GM19452 (cell line): ENCODE results near the gene PRKCSH.
"Not testable (repeated sequence)": the region's sequence is repeated elsewhere in the genome, so short reads cannot be mapped to it uniquely, and the experiment has no call there.

Experiments used
- ATAC-seq: cut with Tn5 transposase; IDR thresholded peaks from one replicate; pipeline ENCODE4 v1.9.1; 2021; ENCODE audit not compliant: unreplicated experiment

The PRKCSH gene

GRCh38 chr19:11420429-11421370 is 14.7 kb upstream of the PRKCSH start:
- no peak for ATAC-seq

- peak; percentile 23 for ATAC-seq
These were observed 13.9 kb upstream of the PRKCSH start for GRCh38 chr19:11421371-11422098.

DNA sequence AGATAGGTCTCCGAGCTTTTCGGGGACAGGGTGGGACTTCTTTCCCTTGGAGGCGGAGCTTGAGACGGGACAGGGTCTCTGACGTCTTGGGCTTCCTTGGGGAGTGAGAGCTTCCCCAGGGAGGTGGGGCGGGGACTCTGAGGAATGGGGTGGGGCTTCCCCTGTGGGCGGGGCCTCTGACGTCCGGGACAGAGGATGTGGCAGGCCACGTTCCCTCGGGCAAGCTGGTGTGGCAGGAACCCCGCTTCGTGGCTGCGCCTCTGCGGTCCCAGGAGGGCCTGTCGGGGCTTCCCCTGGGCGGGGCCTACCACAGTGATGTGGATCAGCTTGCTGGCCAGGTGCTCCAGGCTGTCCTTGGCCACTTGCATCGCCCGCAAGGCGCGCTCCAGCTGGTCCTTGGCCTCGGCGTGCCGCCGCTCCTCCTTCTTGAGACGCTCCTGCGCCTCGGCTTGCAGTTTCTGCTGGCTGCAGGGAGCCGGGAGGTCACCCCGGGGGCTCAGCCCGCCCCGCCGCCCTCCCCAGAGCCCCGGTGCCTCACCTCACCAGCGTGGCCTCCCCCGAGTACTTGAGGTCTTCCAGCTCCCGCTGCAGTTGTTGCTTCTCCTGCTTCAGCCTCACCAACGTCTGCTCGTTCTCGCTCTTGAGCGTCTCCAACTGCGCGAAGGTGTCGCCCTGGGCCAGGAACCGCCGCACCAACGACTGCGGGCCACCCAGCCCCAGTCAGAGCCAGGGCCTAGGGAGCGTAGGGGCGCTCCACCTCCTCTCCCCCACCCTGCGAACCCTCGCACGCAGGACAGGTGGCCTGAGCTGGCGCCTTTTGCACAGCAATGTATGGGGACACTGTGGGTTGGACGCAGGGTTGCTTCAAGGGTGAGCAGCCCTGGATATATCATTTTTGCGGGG is 13.0 kb upstream of the PRKCSH start:
- peak; percentile 64 for ATAC-seq

DNA sequence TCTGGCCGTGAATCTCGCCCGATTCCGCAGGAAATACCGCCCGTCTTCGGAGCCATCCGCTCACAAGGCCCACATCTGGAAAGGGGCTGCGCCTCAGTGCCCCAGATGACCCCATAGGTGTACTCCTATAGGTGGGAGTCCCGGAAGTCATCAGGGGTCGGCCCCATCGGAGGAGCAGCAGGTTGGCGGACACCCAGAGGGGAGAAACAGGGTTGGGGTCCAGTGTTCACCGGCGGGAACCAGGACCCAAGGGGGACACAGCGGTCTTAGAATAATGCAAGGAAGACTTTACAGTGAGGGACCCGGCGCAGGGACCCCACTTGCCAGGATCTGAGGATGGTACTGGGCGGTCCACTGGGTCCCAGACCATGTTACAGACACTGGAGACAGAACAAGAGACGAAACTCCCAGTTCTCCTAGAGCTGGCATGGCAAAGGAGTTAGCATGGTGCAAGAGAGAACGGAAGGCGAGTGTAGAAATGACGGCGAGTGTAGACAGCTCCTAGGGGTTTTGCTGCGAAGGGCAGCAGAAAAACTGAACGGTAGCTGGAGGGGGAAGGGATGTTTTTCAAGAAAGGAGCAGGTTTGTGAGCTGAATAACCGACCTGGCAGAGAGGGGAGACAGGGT is 12.2 kb upstream of the PRKCSH start:
- no peak for ATAC-seq

- ATAC-seq: no peak
These were observed 11.6 kb upstream of the PRKCSH start for GRCh38 chr19:11423791-11424181.

GRCh38 chr19:11425719-11426457 is 9.5 kb upstream of the PRKCSH start:
- ATAC-seq: no peak

GRCh38 chr19:11426656-11427055 is 8.8 kb upstream of the PRKCSH start:
- ATAC-seq: no peak

DNA sequence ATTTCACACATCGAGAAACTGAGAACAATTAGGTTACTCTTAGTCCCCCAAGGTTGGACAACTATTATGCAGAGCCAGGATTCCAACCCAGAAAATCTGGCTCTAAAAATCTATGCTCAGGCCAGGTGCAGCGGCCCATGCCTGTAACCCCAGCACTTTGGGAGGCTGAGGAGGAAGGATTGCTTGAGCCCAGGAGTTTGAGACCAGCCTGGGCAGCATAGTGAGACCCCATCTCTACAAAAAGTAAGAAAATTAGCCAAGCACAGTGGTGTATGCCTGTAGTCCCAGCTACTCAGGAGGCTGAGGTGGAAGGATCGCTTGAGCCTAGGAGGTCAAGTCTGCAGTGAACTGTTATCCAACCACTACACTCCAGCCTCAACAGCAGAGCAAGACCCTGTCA is 1.9 kb upstream of the PRKCSH start:
- ATAC-seq: not testable (repeated sequence)

- peak; percentile 11 for ATAC-seq
These were observed 755 bp upstream of the PRKCSH start for GRCh38 chr19:11434703-11435056.

GRCh38 chr19:11435833-11436313 is 438 bp downstream of the PRKCSH start:
- ATAC-seq: peak; percentile 2

DNA sequence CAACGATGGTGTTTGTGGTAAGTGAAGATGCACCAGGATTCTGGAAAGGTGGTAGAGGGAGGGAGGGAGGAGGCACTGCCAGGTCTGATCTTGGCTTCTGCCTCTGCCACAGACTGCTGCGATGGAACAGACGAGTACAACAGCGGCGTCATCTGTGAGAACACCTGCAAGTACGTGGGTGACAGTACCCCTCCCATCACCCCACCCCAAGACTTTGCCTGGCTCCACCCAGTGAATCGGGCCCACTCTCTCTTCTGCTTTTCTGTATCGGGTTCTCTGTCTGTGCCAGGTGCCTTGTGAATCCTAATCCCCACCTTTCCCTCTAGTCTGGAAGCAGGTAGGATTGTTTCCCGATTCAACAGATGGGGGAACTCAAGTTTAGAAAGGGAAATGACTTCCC is 2.5 kb downstream of the PRKCSH start:
- no peak for ATAC-seq

DNA sequence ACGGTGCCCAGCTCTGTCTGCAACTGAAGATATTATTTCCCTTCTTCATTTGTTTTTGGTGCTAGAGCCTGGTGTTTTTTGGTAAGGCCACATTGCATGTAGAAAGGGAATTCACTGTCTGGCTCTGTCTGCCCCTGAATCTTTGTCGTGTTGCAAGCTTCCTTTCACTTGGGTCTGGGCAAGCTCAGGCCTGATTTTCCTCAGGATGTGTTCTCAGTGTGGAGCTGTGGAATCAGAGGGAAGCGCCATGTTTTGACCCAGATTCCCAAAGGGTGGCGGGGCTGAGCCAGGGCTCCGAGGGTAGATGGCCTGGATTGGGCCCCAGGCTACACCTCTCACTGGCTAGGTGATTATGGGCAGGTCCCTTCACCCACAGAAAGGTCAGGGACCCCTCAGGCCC is 8.6 kb downstream of the PRKCSH start:
- ATAC-seq: no peak

GRCh38 chr19:11445141-11445540 is 9.7 kb downstream of the PRKCSH start:
- ATAC-seq: no peak

- no peak for ATAC-seq
These were observed 10.8 kb downstream of the PRKCSH start for GRCh38 chr19:11446271-11446651.

GRCh38 chr19:11446652-11447301 is 11.3 kb downstream of the PRKCSH start:
- ATAC-seq: no peak

GRCh38 chr19:11447347-11448262 is 12.2 kb downstream of the PRKCSH start:
- ATAC-seq: no peak

- no peak for ATAC-seq
These were observed 13.0 kb downstream of the PRKCSH start for GRCh38 chr19:11448410-11448809.

- ATAC-seq: no peak
These were observed 13.6 kb downstream of the PRKCSH start for GRCh38 chr19:11448923-11449554.
